A549 (cell line): ENCODE data around the gene ALG2. TPM values are rescaled to one million over a fixed set of nuclear protein-coding genes. Genes with fewer than 3 reads are reported as not detected.

Source experiments
- ATAC-seq, 2 experiments: fragments of 200-7000 bp in 1 of 2; fragments of >200 bp in 1 of 2; cut with Nextera tagmentation in 1 of 2; cut with Tn5 transposase in 1 of 2; 3 replicates each; pipeline versions ENCODE4 v1.8.0 to v1.9.1; 2018 to 2020; ENCODE audit warnings: mild to moderate bottlenecking in 1 of 2, moderate library complexity in 1 of 2
- CTCF ChIA-PET: fragments of 300-600 bp; sonication (Branson Sonifier 250); formaldehyde crosslinking; extraction: SDS; loops from one replicate; lab custom pipeline; 2021; ENCODE audit warnings: antibody characterized with exemption, inconsistent platforms; lab: Yijun Ruan, JAX
- POLR2A ChIA-PET: fragments of 350-600 bp; formaldehyde crosslinking; extraction: SDS; loops from one replicate; lab custom pipeline; 2021; ENCODE audit warnings: antibody characterized with exemption, inconsistent platforms; lab: Yijun Ruan, JAX
- DNase-seq, 2 experiments: peaks; one replicate each; pipeline versions ENCODE4 v3.0.0 to v3.0.0-alpha.2; 2011 to 2016; ENCODE audit warnings: low read depth in 1 of 2, low spot score in 1 of 2
- FAIRE-seq: peaks from 2 replicates; lab custom pipeline; 2011; peaks lifted over from hg19 to GRCh38; lab: Jason Lieb, UNC
- H3K27ac ChIP-seq, 2 experiments: fragments of >200 bp; sonication (Bioruptor Twin); formaldehyde crosslinking; 3 replicates each; pipeline ENCODE4 v1.5.1; 2016 to 2017
- H3K4me1 ChIP-seq: fragments of >200 bp; sonication (Bioruptor Twin); formaldehyde crosslinking; 3 replicates; pipeline ENCODE4 v1.6.1; 2016
- H3K4me2 ChIP-seq: fragments of >200 bp; sonication (Bioruptor Twin); formaldehyde crosslinking; 3 replicates; pipeline ENCODE4 v1.6.1; 2016
- H3K4me3 ChIP-seq: fragments of >200 bp; sonication (Bioruptor Twin); formaldehyde crosslinking; 3 replicates; pipeline ENCODE4 v1.5.1; 2016
- H3K9me3 ChIP-seq: fragments of >200 bp; sonication (Bioruptor Twin); formaldehyde crosslinking; 3 replicates; pipeline ENCODE4 v1.6.1; 2016
- ATOH8 ChIP-seq: fragments of 250-450 bp; sonication (Bioruptor Pico); IDR thresholded peaks from 2 replicates; pipeline ENCODE4 v1.5.0; 2020; ENCODE audit warnings: low read depth, mild to moderate bottlenecking, moderate library complexity
- BCL3 ChIP-seq: fragments of >200 bp; sonication (Bioruptor Twin); formaldehyde crosslinking; IDR thresholded peaks from 3 replicates; pipeline ENCODE4 v1.6.1; 2016
- BHLHE40 ChIP-seq: IDR thresholded peaks from 2 replicates; pipeline ENCODE4 v1.6.1; 2012; ENCODE audit warnings: low read depth, low read length, inconsistent platforms
- CBX2 ChIP-seq: fragments of 200-600 bp; sonication (generic); IDR thresholded peaks from 2 replicates; pipeline ENCODE4 v1.6.1; 2016; ENCODE audit warnings: low read depth, mild to moderate bottlenecking, borderline replicate concordance
- CBX8 ChIP-seq: fragments of 200-600 bp; sonication (generic); IDR thresholded peaks from 2 replicates; pipeline ENCODE4 v1.6.1; 2016
- EHF ChIP-seq: fragments of 250-450 bp; sonication (Bioruptor Pico); IDR thresholded peaks from 2 replicates; pipeline ENCODE4 v1.5.0; 2020; ENCODE audit warnings: mild to moderate bottlenecking
- FOSL2 ChIP-seq, 2 experiments: fragments of 450-650 bp in 1 of 2; fragments of >200 bp in 1 of 2; sonication (Bioruptor Twin) in 1 of 2; formaldehyde crosslinking; IDR thresholded peaks; 2 replicates each; pipeline versions ENCODE4 v1.5.0 to v1.6.1; 2016 to 2020; ENCODE audit warnings: mild to moderate bottlenecking in 1 of 2, moderate library complexity in 1 of 2
- FOXS1 ChIP-seq: fragments of 250-450 bp; sonication (Bioruptor Pico); IDR thresholded peaks from 2 replicates; pipeline ENCODE4 v1.5.0; 2020; ENCODE audit warnings: mild to moderate bottlenecking, moderate library complexity
- GATA3 ChIP-seq: IDR thresholded peaks from 2 replicates; pipeline ENCODE4 v1.6.1; 2012; ENCODE audit warnings: borderline replicate concordance
- HDAC2 ChIP-seq: fragments of 200-600 bp; sonication (generic); IDR thresholded peaks from 2 replicates; pipeline ENCODE4 v1.6.1; 2016
- HEYL ChIP-seq: fragments of 250-450 bp; sonication (Bioruptor Pico); IDR thresholded peaks from 2 replicates; pipeline ENCODE4 v1.8.0; 2021; ENCODE audit warnings: mild to moderate bottlenecking, moderate library complexity
- HMGXB4 ChIP-seq: fragments of 250-450 bp; sonication (Bioruptor Pico); IDR thresholded peaks from 2 replicates; pipeline ENCODE4 v1.5.0; 2021; ENCODE audit warnings: mild to moderate bottlenecking, moderate library complexity, borderline replicate concordance
- HOXB5 ChIP-seq: fragments of 250-450 bp; sonication (Bioruptor Pico); IDR thresholded peaks from 2 replicates; pipeline ENCODE4 v1.5.0; 2020; ENCODE audit warnings: mild to moderate bottlenecking, moderate library complexity
- JUN ChIP-seq, 2 experiments: fragments of >200 bp; sonication (Bioruptor Twin); formaldehyde crosslinking; IDR thresholded peaks; 2 replicates in 1 of 2; 3 replicates in 1 of 2; pipeline ENCODE4 v1.6.1; 2016 to 2017
- KDM1A ChIP-seq: fragments of 200-600 bp; sonication (generic); IDR thresholded peaks from 2 replicates; pipeline ENCODE4 v1.6.1; 2016; ENCODE audit warnings: low read depth, mild to moderate bottlenecking
- MAX ChIP-seq: IDR thresholded peaks from 2 replicates; pipeline ENCODE4 v1.6.1; 2012
- MAZ ChIP-seq: fragments of 150-350 bp; IDR thresholded peaks from 2 replicates; pipeline ENCODE4 v1.6.1; 2014; ENCODE audit warnings: antibody characterized with exemption, low read depth, low read length, borderline replicate concordance
- NR3C1 ChIP-seq: fragments of >200 bp; sonication (Bioruptor Twin); formaldehyde crosslinking; IDR thresholded peaks from 3 replicates; pipeline ENCODE4 v1.6.1; 2017
- POLR2A ChIP-seq: IDR thresholded peaks from 2 replicates; pipeline ENCODE4 v1.6.1; 2012; ENCODE audit warnings: mild to moderate bottlenecking, low read length
- RAD21 ChIP-seq, 2 experiments: fragments of >200 bp in 1 of 2; sonication (Bioruptor Twin) in 1 of 2; formaldehyde crosslinking in 1 of 2; IDR thresholded peaks in 1 of 2; conservative IDR thresholded peaks in 1 of 2; 2 replicates in 1 of 2; 3 replicates in 1 of 2; pipeline ENCODE4 v1.6.1; 2012 to 2018; ENCODE audit warnings: inconsistent platforms in 1 of 2
- RARB ChIP-seq: fragments of 250-450 bp; sonication (Bioruptor Pico); IDR thresholded peaks from 2 replicates; pipeline ENCODE4 v1.8.0; 2021; ENCODE audit warnings: mild to moderate bottlenecking, moderate library complexity
- REST ChIP-seq: fragments of 200-600 bp; sonication (generic); IDR thresholded peaks from 2 replicates; pipeline ENCODE4 v1.6.1; 2016; ENCODE audit warnings: antibody characterized with exemption, mild to moderate bottlenecking, moderate library complexity
- RFX5 ChIP-seq: fragments of 450-650 bp; IDR thresholded peaks from 2 replicates; pipeline ENCODE4 v1.7.1; 2014; ENCODE audit warnings: antibody characterized with exemption, mild to moderate bottlenecking, moderate library complexity
- SREBF2 ChIP-seq: fragments of 450-650 bp; IDR thresholded peaks from 2 replicates; pipeline ENCODE4 v1.6.1; 2014; ENCODE audit warnings: mild to moderate bottlenecking, moderate library complexity
- TP53 ChIP-seq: fragments of 250-450 bp; sonication (Bioruptor Pico); IDR thresholded peaks from 2 replicates; pipeline ENCODE4 v1.5.0; 2021; ENCODE audit warnings: mild to moderate bottlenecking, moderate library complexity
- USF2 ChIP-seq: fragments of 450-650 bp; IDR thresholded peaks from 2 replicates; pipeline ENCODE4 v1.6.1; 2014; ENCODE audit warnings: antibody characterized with exemption
- ZFP36 ChIP-seq: fragments of 450-650 bp; IDR thresholded peaks from 2 replicates; pipeline ENCODE4 v1.6.1; 2014; ENCODE audit warnings: borderline replicate concordance; ENCODE audit not compliant: partially characterized antibody
- ZNF302 ChIP-seq: fragments of 250-450 bp; sonication (Bioruptor Pico); IDR thresholded peaks from 2 replicates; pipeline ENCODE4 v1.9.0; 2021; ENCODE audit warnings: inconsistent platforms, mild to moderate bottlenecking, moderate library complexity
- WGBS: methylation state at CpG from one replicate; pipeline ENCODE4 v1.1.6; 2017; ENCODE audit errors: missing lambda C conversion rate; 5-methylcytosine and 5-hydroxymethylcytosine counted together
- polyA plus RNA-seq, 4 experiments: library from polyadenylated mRNA; depleted of rRNA in 3 of 4; stranded (reverse); fragments of >200 nt; fragmentation: RNase III in 1 of 4; extraction: RNeasy Plus Mini Kit Qiagen cat#74134 plus additional on column Dnase treatment in 1 of 4; gene quantifications; 2 replicates in 3 of 4; 3 replicates in 1 of 4; pipeline ENCODE4 v1.2.3, GENCODE V29; 2011 to 2017

ALG2 gene
- polyA plus RNA-seq, 2 of the 4 experiments (the other 2 are of a cell fraction), result 26.6 to 76.3 TPM

- no peak for TF ChIP-seq HMGXB4 (CRISPR knock-in tag)
- no peak for TF ChIP-seq FOXS1 (CRISPR knock-in tag)
- no peak for TF ChIP-seq CBX8
- TF ChIP-seq FOSL2 (IDR thresholded peaks at IDR 0.05), result no peak
- TF ChIP-seq FOSL2 (CRISPR knock-in tag; IDR thresholded peaks at IDR 0.05), result no peak
- no peak for TF ChIP-seq GATA3
- TF ChIP-seq HEYL (CRISPR knock-in tag), result no peak
- no peak for TF ChIP-seq MAZ
- no peak for TF ChIP-seq SREBF2
- no peak for TF ChIP-seq BHLHE40
- no peak for TF ChIP-seq KDM1A
- TF ChIP-seq MAX, result no peak
- TF ChIP-seq TP53 (CRISPR knock-in tag), result no peak
- TF ChIP-seq RAD21 (conservative IDR thresholded peaks at IDR 0.05 in 1 of 2, IDR thresholded peaks at IDR 0.05 in 1 of 2), result no peak
- no peak for TF ChIP-seq USF2
- TF ChIP-seq RFX5, result no peak
Measured at GRCh38 chr9:99189887-99190596, 31.7 kb downstream of the ALG2 start (continued).

- POLR2A ChIA-PET, result no interaction called here
- FAIRE-seq (no peak), DNase-seq (no peak), ATAC-seq (no peak)
- H3K4me2 ChIP-seq, result no peak overlapping the region
- no peak overlapping the region for H3K27ac ChIP-seq
- 6% methylated on average over 2 of the region's 2 CpGs for WGBS
- no peaks in the 10 kb centered on the region for H3K4me1 ChIP-seq
- H3K4me3 ChIP-seq, result no peak overlapping the region
- CTCF ChIA-PET, result interaction anchor here (1.0 to 5.7 kb wide), 2 partner anchors 8 to 15 kb away, joined by 3 to 66 read pairs; no protein-coding TSS in a partner anchor
- H3K9me3 ChIP-seq, result no peaks in the 10 kb centered on the region
- no peak for TF ChIP-seq CBX2
- no peak for TF ChIP-seq HDAC2
- TF ChIP-seq EHF, result no peak
- TF ChIP-seq ZNF302 (CRISPR knock-in tag), result no peak
- TF ChIP-seq CBX8, result no peak
- no peak for TF ChIP-seq POLR2A
- TF ChIP-seq BCL3, result no peak
- no peak for TF ChIP-seq RARB
- TF ChIP-seq, all 56 proteins: peak for 0
Measured at GRCh38 chr9:99189186-99189585, 32.6 kb downstream of the ALG2 start.

- no peak for FAIRE-seq
- no peak overlapping the region for H3K4me3 ChIP-seq
- ChIA-PET CTCF (interaction anchor here (0.7 to 5.7 kb wide), 2 partner anchors 10 to 1073 kb away, joined by 3 to 66 read pairs; no protein-coding TSS in a partner anchor), POLR2A (no interaction called here)
- no peak for DNase-seq
- no peaks in the 10 kb centered on the region for H3K9me3 ChIP-seq
- no peak overlapping the region for H3K27ac ChIP-seq
- WGBS, result 47% methylated on average over 4 of the region's 4 CpGs
- no peak for ATAC-seq
- no peaks in the 10 kb centered on the region for H3K4me1 ChIP-seq
- no peak overlapping the region for H3K4me2 ChIP-seq
- TF ChIP-seq HEYL (CRISPR knock-in tag) (no peak), REST (no peak), NR3C1 (no peak), JUN (IDR thresholded peaks at IDR 0.05) (no peak), HOXB5 (CRISPR knock-in tag) (no peak), SREBF2 (no peak), GATA3 (no peak), ATOH8 (no peak), ZNF302 (CRISPR knock-in tag) (no peak), TP53 (CRISPR knock-in tag) (no peak), ZFP36 (no peak)
Measured at GRCh38 chr9:99187311-99187710, 34.4 kb downstream of the ALG2 start.
